Measurements from ENCODE around the gene ST8SIA6.
"Not testable (repeated sequence)": the region's sequence is repeated elsewhere in the genome, so short reads cannot be mapped to it uniquely, and the experiment has no call there.

Gene ST8SIA6, protein sequence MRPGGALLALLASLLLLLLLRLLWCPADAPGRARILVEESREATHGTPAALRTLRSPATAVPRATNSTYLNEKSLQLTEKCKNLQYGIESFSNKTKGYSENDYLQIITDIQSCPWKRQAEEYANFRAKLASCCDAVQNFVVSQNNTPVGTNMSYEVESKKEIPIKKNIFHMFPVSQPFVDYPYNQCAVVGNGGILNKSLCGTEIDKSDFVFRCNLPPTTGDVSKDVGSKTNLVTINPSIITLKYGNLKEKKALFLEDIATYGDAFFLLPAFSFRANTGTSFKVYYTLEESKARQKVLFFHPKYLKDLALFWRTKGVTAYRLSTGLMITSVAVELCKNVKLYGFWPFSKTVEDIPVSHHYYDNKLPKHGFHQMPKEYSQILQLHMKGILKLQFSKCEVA

DNA sequence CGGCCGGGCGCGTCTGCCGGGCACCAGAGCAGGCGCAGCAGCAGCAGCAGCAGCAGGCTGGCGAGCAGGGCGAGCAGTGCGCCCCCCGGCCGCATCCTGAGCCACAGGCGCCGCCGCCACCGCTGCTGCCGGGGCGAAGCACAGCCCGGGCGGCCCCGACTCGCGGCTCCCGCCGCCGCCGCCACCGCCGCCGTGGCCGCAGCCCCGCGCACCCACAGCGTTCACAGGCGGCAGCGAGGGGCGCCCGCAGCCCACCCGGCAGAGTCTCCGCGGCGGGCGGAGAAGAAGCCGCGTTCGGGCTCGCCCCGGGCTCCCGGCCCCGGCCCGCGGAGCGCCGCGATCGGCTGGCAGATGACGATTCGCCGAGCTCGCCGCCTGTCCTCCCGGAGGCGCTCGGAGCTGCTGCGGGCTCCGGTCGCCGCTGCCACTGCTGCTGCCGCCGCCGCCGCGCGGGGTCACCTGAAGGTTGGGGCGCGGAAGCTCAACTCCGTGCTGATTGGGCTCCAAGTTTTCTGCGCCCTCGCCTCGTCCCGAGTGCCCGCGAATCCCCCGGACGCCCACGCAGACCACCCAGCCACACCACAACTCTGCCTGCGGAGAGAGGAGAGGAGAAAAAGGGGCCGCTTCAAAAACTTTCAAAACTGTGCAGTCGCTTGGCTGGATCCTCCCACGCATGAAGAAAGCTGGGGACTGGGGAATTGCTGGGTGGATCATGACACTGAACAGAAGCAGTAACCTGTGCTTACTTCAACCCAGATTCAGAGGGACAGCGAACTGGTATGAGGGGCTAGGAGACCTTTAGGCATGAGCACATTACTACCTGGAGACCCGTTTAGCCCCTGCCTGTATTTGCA is at the start of gene ST8SIA6:
Gene ST8SIA6 (minus strand): TSS at position 435 of the 854 bp plus-strand sequence. CDS start 340 bp downstream, at position 95.
- peak; percentile 22 for DNase-seq

DNA sequence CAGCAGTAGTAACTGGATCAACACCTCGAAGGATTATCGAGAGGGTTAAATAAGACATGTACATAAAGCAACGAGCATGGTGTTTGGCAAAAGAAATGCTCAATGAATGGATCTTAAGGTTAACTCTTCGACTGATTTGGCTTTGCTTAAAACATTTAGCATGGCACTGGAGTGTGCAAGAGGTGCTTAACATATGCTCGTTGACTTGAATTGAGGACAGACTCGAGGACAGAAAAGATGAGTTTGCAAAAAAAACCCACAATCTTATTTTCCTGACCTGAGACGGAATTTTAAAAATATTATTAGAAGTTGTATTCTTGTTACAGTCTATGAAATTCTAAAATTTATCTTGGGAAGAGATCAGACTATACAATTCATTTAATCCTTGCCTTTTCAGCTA is 49.4 kb upstream of the ST8SIA6 start:
- no peak for DNase-seq

DNA sequence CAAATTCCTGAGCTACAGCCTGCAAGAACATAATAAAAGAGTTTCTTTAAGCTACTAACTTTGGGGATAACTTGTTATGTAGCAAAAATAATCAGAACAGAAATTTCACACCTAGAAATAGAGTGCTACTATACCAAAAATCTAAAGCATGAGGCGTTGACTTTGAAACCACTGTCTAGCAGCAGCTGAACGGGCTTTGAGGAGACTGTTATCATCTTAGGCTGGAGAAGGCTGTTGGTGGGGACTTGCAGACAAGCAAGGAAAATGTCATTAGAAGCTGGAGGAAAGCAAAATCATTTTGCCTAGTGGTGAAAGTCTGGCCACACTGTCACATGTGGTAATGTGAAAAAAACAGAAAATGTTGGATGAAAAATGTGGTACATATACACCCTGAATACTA is 48.4 kb upstream of the ST8SIA6 start:
- DNase-seq = no peak

DNA sequence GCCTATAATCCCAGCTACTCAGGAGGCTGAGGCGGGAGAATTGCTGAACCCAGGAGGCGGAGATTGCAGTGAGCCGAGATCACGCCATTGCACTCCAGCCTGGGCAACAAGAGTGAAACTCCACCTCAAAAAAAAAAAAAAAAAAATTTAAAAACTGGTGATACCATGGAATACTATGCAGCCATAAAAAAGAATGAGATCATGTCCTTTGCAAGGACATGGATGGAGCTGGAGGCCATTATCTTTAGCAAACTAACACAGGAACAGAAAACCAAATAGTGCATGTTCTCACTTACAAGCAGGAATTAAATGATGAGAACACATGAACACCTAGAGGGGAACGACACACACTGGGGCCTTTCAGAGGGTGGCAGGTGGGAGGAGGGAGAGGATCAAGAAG is 44.6 kb upstream of the ST8SIA6 start:
- not testable (repeated sequence) for DNase-seq

DNA sequence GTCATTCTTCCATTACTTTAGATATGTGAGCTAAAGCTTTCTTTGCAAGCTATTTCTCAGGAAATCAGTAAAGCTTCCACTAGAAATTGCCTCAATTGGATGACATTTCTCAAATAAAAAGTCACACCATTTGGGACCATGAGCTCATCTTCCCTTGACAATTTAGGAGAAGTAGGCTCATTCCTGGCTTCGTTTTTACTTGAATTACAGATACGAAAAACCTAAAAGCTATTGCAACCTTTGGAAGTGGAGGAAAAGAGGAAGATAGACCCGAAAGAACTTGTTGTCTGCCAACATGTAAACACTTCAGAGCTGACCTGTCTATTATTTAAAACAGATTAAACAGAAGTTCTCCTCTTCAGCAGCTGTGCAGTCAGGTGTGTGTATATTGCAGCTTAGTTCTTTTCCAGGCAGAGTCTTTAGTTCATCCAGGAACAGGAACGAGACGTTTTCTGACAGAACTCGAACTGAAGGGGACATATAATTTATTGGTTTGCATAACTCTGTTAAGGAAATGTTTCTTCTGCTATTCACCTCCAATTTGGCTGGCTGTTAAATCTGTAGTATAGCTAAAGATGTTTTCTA is 43.1 kb upstream of the ST8SIA6 start:
- no peak for DNase-seq

DNA sequence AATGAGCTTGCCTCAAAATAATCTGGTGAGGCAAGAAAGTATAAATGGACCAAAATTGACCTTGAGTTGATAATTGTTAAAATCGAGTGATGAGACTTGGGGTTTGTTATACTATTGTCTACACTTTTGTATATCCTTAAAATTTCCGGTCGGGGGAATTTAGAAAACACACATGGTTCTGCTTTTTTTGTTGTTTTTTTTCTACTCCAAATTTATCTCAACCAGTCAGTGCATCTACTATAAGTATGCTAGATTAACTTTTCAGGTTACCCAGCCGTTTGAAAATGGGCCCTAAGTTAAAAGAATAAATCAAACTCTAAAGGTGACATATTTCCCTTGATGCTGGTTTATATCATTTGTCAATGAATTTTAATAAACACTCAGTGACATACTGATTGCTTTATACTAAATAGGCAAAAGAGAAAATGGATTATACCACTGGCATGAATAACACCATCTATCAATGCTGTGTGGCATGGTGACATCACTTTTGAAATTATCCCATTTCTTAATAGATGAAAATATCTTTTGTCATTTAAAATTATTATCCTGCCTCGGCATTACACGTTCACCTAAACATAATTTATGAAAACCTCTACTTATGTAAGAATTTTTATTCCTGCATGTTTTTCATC is 40.3 kb upstream of the ST8SIA6 start:
- DNase-seq = no peak

DNA sequence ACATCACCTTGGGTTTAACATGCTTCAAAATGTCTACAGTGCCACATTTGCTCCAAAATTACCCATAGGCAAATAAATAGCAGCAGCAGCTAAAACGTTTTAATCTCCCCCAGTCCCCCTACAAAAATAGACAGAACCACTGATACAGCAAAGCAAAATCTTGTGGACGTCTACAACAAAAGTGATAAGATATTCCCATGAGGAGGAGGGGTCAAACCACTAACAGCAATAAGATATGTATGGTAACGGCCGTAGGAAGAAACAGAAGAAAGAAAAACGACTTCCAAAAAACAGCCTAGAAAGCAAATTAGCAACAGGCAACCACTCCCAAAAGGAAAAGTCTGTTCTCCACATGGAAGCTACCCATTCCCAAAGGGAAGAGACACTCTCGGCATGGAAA is 34.5 kb upstream of the ST8SIA6 start:
- no peak for DNase-seq

DNA sequence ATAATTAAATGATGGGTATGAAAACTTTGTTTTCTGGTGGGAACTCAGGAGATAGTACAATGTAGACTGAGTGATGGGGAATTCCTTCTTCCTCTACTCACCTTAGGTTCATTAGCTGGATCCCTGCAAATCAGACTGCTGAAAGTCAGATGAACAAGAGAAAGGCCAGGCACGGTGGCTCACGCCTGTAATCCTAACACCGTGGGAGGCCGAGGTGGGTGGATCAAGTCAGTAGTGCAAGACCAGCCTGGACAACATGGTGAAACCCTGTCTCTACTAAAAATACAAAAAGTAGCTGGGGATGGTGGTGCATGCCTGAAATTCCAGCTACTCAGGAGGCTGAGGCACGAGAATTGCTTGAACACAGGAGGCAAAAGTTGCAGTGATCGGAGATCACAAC is 28.7 kb upstream of the ST8SIA6 start:
- DNase-seq = no peak

DNA sequence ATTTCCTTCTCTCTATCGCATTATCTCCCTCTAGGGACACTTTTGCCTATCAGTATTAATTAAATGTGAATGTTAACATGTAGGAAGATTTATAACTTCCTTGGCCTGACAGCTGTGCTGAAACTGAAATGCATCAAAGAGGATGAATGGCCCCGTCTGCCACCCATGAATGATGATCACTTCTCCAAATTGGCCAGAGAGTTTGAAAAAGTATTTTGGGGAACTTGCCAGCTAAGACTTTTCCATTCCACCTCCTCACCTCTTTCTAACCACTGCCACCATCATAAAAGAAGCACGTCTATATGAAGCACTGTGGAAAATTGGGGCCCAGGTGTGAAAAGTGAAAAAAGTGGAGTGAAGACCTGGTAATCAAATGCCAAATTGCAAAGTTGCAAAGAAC is 25.4 kb upstream of the ST8SIA6 start:
- DNase-seq = no peak

DNA sequence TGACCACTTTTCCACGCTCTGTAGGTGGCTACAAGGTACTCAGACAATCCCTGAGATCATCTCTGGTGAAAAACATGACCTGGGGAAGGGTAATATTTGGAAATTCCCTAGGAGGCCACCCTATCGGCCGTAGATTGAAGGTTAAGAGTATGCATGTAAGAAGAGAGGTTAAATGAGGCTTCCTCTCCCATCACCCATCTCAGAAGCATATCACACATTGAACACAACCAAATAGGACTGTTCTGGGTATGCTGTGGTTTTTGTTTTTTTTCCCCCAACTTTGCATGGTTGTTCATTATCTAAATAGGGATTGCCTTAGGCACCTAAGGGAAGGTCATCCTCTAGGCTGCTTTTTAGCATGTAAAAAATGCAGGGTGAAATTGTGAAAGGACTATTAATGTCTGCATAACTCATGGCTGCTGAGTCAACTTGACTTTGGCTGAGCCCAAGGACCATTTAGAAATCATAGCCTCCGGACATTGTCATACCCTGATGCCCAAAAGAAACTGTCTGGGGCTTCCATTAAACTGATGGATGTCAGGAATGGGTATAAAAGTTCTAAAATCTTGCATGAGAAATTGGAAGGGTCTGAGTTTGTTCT is 24.7 kb upstream of the ST8SIA6 start:
- DNase-seq = no peak

DNA sequence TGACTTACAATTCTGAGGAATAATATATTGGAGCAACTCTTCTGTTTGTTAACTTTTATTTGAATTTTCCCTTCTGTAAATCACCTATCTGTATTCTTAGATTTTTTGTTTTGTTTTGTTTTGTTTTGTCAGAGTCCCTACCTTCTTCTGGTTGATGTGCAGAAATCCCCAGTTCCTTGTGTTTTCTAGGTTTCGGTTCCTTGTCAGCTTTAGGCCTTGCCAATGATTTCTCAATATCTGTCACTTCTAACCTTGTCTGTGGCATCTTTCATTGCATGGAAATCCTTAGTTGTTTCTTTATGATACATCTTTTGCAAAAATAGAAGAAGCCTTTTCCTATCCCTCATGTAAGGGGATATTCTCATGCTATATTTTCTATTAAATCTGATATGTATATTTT is 21.7 kb upstream of the ST8SIA6 start:
- DNase-seq = no peak

DNA sequence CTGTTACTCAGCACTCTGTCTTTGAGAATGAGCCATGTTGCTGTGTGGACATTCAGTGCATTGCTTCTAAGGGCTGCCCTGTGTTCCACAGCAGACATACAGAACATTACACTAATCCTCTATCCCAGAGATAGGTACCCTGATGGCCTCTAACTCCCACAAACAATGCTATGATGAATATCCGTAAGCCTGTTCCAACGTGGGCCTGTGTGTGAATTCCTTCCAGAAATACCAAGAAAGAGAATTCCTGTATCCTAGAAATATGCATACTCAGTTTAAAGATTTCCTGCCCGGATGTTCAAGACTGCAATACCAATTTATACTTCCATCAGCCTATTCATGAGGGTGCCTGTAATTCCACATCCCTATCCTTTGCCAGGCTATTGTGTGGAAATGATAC is 21.3 kb upstream of the ST8SIA6 start:
- no peak for DNase-seq

DNA sequence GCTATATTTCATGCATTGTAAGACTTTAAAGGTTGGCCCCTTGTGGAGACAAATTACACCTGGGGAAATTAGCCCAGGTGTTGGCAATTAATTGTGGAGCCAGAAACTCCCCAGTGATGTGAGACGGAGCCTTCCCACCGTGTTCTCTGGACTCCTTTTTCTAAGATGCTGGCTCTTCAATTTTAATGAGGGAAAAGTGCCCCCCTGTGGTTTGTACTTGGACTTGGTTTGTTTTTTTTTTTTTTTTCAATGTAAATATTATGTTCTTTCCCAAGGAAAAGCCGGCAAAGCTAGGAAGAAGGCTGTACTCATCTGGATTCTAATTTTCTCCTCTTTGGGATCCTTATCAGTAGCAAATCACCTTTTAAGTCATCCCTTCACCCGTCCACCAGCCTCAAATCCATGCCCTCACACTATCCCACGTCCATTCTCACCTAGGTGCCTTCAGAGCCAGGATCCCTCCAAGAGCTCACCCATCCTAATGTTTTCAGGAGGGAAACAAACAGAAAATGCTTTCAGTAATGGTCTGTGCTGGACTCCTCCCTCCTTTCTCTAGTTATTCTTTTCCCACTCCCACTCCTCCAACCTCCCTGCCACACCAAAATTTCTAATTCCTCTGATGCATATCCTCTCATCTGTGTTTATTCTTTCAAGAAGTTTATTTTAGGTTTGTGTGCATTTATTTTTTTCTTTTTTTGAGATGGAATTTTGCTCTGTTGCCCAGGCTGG is 20.4 kb upstream of the ST8SIA6 start:
- no peak for DNase-seq

DNA sequence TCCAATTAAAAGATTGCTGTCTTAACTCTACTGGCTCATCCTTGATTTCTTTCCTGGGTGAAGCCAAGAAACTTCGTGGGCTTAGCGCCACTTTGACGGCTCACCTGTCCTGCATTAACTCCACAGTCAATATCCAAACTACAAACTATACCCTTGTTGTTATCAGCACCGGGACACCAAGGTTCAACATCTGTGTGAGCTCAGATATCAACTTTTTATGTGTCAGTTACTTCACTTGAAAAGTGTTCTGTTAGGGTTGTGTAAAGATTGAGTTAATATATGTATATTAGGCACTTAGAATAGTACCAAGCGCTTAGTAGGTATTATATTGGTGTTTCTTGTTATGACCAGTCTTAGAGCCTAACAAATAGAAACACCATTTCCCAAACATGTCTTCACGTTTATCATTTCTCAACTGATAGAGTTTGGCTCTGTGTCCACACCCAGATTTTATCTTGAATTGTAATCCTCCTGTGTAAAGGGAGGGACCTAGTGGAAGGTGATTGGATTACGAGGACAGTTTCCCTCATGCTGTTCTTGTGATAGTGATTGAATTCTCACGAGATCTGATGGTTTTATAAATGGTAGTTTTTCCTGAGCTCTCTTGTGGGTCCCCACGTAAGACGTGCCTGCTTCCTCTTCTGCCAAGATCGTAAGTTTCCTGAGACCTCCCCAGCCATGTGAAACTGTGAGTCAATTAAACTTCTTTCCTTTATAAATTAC is 19.0 kb upstream of the ST8SIA6 start:
- DNase-seq = no peak

DNA sequence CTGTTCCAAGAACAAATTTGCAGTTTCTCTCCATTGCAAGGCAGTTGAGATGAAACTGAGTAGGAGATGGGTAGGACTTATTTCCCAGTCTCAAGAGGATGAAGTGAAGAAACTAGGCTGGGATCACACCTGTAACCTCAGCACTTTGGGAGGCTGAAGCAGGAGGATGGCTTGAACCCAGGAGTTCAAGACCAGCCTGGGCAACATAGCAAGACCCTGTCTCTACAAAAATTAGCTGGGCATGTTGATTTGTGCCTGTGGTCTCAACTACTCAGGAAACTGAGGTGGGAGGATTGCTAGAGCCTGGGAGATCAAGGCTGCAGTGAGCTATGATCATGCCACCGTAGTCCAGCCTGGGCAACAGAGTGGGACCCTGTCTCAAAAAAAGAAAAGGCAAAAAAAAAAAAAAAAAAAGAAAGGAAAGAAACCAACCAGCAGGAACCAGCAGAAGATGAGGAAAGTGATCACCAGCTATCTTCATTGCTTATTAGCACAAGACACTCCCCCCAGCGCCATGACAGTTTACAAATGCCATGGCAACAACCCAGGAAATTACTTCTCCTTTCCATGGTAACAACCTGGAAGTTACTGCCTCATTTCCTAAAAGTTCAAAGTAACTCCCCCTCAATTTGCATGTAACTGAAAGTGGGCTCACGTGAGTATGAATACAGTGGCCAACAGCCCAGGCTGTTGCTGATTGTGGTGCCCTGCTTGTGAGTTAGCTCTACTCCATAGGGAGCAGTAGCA is 18.3 kb upstream of the ST8SIA6 start:
- DNase-seq = no peak

DNA sequence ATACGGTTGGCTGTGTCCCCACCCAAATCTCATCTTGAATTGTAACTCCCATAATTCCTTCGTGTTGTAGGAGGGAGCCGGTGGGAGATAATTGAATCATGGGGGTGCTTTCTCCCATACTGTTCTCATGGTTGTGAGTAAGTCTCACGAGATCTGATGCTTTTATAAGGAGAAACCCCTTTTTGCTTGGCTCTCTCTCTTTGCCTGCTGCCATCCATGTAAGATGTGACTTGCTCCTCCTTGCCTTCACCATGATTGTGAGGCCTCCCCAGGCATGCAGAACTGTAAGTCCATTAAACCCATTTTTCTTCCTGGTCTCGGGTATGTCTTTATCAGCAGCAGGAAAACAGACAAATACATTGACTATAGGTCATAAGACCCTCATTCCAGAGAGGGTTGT is 15.9 kb upstream of the ST8SIA6 start:
- no peak for DNase-seq

DNA sequence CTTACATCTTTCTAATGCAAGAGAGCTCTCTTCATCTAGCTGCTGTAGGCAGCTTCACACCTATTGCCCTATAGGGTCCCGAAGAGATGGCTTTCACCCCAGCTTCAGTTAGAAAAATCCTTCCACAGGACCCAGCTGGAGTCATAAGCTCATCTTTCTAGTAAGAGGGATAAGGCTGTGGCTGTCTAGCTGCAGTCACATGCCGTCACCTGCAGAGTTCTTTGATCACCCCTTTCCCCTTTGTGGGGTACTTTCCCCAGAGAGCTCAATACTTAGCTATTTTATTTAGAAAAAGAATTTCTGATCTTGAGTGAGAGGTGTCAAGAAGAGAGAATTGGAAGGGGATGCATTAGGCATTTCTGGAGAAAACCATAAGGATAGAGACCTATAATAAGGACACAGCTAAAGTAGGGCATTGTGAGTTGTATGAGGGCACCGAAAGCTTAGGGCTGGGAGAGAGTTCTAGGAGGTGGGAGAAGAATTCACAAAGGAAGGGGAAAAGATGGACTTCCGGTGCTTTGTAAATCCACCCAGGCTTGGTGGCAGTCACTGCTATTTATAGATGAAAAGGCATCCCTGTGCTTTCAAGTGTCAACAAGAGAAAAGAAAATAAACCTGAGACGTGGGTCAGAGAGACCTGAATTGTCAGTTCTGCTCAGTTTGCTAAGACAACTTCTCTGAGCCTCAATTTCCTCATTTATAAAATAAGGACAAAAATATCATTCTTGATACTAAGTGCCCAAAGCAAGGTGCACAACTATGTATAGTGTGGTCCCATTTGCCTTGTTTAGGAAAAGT is 11.1 kb upstream of the ST8SIA6 start:
- no peak for DNase-seq

DNA sequence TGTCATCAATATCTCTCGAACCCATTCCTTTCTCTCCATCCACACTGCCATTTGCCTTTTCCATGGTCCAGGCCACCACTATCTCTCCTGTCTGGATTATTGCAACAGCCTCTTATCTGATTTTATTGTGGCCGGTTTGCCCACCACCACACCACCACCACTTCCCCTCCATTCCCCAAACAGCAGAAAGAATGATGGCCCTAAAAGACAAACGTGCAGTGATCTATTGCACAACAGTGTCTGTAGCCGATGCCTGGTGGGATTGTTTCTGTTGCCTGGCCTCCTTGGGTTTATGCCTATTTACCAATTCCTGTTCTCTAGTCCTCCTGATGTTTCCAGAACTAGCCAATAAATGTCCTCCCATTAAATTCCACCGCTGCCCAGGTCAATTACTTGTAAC is 10.2 kb upstream of the ST8SIA6 start:
- DNase-seq = no peak

DNA sequence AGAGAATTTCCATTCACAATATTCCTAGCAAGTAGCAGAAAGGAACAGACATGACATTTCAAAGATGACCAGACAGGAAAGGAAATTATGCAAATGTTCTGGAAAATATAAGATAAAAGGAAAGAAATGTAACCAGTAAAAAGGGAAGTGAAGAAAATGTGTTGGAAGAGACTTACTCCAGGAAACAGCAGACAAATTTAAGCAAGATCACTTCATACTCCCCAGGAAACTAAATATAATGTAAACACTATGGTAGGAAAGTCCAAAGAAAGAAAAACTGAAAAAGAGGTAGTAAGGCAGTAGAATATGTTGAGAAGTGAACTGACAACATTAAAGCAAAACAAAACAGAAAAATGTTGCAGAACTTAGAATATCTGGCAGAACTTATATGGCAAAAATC is 6.4 kb upstream of the ST8SIA6 start:
- DNase-seq = no peak

DNA sequence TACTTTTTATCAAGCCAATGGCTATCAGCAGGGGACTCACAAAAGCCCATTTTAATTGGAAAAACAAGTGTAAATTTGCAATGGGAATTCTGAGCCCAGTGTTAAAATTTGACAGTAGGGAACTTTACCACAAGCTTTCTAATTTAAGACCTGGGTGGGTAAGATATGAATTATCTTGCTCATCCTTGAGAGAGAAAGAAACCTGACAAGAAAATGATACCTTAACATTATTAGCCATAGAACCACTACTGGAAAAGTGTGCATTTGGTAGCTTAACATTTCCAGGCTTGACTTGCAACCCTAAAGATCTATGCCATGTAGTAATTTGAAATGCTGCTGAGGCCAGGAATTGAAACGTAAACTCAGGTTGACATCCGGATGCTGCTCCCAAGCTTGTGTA is 2.7 kb upstream of the ST8SIA6 start:
- DNase-seq = no peak
